ENCODE data around the gene EFR3B.
A peak's percentile ranks its signal among the peaks of the same experiment; 100 is the strongest.

The EFR3B gene

DNA sequence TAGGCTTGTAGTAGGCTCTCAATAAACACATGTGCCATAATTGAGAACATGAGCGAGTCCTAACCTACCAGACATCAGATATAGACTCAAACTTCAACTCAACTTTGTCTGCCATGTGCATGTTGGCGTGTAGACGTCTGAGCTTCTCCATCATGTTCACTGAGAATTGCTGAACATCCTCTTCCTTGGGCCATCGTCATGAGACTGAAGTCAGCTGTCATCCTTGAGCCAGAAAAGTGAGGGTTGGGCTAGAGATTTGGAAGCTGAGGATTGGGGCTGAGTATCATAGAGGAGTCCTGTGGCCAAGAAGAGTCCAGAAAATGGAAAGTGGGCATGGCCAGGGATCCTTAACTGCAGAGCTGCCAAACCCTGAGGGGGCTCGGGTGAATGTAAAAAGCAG is 7.8 kb upstream of the EFR3B start:
- no peak for DNase-seq (ENCODE audit: low read depth)

DNA sequence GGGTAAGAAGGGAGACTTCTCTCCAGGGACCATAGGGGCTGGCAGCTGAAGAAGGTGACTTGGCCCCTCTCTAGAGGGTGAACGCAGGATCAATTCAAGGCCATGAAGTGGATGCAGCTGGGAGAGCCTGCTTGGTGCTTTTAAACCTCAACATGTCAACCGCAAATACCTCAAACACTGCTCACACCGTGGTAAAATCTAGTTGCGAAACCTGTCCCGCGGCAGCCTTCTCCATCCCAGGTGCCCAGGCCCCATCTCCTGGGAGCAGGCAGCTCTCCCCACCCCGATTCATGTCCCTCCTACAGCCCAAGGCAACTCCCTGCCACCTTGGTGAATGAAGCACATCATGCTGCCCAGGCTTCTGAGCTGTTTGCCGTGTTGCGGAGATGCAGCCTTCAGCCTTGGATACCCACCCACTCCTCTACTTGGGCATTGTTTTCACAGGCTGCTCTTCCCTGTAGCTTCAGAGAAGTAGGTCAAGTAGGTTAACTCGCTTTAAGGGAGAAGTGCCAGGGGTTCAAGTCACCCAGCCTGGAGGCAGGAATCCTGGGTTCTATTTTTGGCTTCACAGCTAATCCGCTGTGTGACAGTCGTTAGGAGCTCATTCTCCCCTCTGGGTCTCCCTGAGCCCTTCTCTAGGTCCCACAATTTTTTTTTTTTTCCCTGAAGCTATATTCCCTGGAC is 6.2 kb upstream of the EFR3B start:
- peak; percentile 20 for DNase-seq (ENCODE audit: low read depth)

DNA sequence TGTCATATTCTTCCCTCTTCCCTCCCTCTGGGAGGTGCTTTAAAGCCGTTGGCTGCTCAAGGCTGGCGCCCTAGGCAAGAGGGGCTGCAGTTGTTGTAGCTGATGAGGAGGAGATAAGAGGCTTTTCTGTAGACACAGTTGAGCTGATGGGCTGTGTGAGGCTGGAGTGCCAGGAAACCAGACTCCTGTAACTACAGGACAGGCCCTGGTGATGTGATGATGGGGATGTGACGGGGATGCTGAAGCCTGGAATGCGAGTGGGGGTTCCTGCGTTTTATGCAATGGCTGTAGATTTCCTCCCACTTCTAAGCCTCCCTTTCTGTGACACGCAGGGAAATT is 5.7 kb upstream of the EFR3B start:
- no peak for DNase-seq (ENCODE audit: low read depth)

DNA sequence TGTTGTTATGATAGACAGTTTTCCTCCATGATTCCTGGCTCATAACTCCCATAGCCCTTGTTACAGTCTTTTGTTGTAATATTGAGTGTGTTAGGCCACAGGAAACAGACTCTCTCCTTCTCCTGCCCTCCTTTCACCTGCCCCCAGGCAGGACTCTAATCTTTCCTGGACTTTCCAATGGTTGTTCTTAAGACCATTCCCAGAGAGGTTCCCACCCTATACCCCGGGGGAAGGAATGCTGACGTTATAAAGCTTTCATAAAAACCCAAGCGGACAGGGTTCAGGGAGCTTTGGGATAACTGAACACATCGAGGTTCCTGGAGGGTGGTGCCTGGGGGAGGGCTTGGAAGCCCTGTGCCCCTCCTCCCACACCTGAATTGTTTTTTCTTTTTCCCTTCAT is 2.8 kb upstream of the EFR3B start:
- no peak for DNase-seq (ENCODE audit: low read depth)

DNA sequence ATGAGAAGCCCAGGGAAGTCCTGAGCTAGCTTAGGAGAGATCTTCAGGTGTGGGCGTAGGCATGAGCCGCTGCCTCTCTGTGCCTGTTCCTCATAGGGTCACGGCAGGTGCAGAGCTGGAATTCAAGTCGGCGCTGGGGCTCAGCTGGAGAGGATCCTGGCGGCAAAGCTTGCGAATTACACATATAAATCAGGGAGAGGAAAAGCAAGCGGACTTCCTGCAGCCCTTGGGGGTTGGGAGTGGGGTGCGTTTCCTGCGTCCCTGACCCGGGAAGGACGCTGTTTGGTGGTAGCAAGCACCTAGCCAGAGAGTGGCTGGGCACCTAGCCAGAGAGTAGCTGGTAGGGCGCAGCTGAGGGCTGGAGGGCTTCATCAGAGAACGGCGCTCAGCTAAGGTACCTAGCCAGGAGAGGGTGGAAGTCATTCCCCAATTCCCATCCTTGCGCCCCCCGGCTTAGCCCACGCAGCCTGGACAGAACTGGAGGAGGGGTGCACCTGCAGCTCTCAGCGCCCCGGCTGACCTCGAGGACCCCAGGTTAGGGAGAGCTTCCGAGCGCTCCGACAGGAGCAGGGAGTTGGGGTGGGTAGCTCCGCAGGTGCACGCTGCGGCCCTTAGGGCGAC is 459 bp upstream of the EFR3B start:
- DNase-seq (ENCODE audit: low read depth) = peak; percentile 23

DNA sequence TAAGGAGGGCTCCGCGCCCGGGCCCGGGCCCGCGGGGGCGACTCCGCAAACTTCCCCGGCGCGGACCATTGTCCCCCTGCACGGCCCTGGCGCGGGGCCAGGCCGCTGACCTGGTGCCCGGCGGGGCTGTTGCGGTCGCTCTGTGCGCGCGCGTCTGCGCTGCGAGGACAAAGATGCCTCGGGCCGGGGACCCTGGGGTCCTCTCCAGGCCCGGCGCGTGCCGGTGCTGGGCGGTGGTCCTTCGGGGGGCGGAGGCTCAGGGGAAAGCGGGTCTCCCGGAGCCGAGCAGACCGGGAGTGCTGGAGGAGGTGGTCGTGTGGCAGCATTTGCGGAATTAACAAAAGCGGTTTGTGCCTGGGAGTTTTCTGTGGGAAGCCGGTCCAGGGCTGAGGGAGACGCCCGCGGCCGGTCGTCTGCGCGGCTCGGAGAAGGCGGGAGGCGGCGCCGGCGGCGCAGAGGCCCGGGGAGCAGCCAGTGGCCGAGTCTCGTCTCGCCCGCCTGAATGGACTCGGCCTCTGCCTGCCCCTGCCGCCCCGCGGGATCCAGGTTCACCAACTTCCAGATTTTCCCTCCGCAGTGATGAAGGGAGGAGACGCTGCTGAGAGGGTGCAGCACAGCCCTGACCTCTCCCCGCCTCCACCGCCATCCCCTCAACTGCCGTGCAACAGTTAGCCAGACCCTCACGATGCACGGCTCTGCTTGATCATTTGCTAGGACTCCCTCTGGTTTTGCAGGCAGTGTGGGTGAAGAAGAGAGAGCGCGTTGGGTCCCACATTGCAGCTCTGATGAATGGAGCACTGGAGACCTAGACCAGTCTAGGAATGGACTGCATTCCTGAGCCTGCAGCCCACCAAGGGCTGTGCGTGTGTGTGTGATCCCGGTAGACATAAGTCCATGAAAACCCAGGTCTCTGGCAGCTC is 705 bp downstream of the EFR3B start:
- peak; percentile 12 for DNase-seq (ENCODE audit: low read depth)

DNA sequence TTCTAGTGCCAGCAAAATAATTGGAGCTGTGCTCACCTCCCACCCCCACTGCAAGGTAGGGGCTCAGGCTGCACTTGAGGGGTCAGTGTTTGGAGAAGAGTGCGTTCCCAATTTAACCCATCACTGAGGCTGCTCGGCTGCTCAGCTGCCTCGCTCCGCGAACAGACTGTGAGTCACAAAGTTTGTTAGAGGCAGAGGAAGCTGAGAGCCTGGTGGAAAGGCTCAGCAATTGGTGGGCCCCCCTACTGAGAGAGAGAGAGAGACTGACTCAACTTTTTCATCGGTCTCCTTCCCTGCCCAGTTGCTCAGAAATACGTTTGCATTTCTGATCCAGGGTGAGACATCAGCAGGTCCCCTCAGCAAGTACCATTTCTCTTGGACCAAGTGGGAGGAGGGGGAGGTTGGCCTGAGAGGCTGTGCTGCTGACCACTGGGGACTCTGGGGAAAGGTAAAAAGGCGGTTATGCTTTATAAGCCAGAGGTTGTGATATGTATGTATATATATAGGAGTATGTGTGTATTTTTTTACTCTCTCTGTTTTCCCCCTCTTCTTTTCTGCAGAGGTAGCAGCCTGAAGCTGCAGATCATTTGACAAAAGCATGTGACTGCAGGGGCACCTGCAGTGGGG is 1.5 kb downstream of the EFR3B start:
- peak; percentile 66 for DNase-seq (ENCODE audit: low read depth)

DNA sequence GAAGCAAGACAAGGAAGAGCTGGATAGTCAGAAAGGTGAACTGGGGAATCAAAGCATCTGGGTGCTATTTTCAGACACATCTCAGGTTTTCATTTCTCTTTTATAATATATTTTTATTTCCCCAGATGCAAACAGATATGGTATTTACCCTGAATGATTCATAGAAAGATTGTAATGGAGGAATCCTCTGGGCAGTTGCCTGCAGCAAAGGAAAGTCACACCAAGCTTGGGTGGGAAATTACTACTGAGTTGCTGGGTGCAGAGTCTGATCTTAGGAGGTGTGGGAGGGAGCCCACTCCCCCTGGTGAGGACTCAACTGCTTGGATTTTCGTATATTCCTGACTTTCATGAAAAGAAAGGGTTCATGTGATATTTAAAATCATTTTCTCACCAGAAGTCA is 2.1 kb downstream of the EFR3B start:
- no peak for DNase-seq (ENCODE audit: low read depth)

DNA sequence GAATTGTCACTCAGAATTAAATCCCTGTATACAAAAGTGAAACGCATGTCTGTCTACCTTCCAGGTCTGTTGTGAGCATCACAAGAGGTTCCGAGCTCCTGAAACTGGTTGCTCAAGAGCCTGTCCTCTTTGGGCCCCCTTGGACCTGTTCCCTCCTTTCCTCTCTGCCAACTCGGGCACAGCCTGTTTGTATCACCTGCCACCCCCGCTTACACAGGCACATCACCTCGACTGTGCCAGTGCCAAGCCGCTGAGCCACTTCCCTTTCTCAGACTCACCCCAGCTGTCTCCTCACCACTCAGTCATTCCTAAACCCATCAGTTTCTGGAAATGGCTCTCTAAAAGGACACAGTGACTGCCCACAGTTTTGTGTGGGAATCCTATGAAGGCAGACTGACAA is 3.1 kb downstream of the EFR3B start:
- DNase-seq (ENCODE audit: low read depth) = no peak

DNA sequence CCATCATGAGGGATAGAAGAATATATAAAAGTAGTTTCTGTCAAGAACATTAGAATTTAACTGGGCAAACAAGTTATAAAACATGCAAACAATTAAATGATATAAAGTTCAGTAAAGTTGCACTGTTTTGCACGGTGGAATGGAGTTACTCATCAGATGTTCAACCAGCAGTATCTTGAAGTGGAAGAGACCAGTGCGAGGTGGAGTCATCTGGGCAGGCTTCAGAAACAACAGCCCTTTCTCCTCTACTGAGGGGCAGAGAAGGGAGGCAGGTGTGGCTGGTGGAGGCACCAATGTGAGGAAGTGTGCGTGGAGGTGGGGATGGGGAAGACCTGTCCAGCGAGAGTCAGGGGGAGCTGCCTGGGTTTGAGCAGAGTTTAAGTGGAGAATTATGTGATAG is 7.5 kb downstream of the EFR3B start:
- DNase-seq (ENCODE audit: low read depth) = no peak

DNA sequence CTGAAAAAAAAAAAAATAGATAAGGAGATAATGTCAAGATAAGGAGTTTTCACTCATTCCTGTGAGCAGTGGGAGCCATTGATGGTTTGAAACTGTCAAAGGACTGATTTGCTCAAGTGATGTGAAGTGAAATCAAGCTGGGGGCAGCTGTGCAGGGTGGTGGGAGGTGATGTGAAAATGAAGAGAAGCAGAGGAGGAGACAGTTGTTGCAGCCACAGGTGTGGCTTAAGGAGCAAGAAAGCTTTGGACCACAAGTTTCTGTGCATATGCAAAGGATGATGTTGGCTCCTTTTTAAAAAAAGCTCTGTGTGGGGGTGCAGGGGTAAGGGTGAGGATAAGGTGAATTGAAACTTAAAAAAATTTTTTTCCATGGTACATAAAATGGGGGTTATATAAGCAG is 8.3 kb downstream of the EFR3B start:
- no peak for DNase-seq (ENCODE audit: low read depth)

DNA sequence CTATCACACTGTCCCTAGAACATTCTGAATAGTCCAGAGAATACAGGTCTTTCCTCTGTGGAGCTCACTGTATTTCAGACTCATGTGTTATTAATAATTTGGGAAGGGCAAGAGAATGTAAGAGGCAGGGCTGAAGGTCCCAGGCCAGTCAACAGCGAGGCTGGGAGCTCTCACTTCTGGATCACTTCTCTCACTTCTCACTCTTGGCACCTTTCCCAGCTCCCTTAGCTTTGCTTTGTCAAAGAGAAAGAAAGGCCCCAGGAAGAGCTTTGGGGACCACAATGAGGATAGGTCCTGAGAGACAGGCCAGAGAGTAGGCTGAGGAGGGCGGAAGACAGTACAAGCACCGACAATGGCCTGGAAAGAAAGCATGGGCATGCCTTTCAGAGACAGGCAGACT is 11.2 kb downstream of the EFR3B start:
- DNase-seq (ENCODE audit: low read depth) = no peak

DNA sequence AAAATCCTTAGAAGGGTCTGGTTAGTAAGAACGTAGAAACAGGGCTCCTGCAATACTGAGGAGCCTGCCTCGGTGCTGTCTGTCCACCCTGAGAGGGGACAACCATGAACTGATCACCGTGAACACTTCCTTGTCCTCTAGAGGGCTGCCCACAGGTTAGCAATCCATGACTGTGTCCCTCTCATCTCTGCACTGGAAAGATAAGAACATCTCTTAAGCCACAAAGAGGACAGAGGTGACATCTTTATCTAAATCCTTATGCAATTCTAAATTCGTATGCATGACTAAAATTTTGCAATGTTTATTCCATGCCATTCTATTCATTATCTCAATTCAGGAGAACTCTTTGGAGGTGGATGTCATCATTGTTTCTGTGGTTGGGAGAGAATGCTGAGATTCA is 12.8 kb downstream of the EFR3B start:
- DNase-seq (ENCODE audit: low read depth) = peak; percentile 22

DNA sequence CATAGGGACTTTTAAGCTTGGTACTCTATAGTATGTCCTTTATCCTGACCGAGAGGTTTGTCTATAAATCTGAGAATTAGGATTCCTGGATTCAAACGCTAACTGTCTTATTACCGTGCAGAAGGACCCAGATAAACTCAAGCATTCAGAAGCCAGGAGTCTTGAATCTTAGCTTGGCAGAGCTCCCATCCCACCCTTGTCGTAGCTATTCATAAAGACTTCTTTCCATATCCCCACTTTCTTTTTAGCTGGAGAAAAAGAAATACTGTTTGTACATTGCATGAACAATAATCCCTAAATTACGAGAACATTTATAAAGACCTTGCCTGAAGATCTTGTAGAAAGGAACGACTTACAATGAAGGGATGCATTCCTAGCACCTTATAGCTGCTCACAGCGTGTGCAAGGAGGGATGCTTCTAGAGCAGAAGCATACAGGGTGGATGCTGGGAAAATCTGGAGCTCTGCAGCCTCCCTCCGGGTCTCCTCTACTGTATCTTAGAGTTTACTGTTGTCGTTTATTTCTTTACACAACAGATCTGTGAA is 13.6 kb downstream of the EFR3B start:
- DNase-seq (ENCODE audit: low read depth) = no peak

DNA sequence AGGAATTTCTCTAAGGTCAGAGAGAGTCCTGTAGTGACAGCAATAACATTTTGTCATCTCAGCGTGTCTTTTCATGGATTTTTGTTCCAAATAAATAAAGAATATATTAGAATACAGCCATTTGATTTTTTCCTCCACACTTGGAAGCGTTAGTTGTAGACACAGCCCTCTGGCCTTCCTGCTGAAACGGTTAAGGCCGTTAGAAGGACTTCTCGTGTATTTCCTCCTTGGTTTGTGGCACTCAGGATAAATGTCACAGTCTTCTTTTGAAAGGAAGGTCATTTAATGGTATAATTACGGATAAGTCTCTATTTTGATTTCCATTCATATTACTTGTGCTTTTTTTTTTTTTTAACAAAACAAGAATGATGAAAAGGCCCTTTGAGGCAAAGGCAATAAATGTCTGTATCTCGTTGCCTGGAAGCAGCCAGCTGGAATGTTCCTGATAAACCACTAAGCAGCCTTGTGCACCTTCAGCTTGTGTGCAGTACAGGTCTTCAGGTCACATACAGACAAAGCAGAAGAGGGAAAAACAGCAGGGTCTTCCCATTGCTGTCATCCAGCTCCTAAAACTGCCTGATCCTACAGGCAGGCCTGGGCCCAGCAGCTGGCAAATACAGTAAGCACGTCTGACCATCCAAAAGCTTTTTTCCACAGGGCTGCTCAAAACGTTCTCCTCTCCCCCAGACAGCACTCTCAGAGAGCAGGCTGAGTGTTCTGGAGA is 14.4 kb downstream of the EFR3B start:
- DNase-seq (ENCODE audit: low read depth) = no peak

DNA sequence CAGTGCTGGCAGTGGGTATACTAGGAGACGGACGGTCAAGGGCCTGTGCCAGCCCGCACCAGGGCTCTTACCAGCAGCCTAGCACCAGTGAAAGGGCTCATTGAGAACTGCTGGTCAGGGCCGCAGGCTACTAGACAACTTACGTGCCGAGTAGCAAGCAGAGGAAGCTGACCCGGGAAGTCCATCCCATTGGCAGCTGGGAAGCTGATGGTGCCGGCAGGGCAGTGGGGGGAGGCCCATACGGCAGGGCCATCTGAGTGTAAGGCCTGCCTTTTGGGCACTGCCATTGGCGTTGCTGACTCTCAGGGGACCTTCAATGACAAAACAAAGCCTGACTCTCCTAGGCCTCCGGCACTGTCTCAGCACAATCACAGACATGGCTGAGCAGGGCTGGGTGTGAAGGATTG is 20.6 kb downstream of the EFR3B start:
- no peak for DNase-seq (ENCODE audit: low read depth)

DNA sequence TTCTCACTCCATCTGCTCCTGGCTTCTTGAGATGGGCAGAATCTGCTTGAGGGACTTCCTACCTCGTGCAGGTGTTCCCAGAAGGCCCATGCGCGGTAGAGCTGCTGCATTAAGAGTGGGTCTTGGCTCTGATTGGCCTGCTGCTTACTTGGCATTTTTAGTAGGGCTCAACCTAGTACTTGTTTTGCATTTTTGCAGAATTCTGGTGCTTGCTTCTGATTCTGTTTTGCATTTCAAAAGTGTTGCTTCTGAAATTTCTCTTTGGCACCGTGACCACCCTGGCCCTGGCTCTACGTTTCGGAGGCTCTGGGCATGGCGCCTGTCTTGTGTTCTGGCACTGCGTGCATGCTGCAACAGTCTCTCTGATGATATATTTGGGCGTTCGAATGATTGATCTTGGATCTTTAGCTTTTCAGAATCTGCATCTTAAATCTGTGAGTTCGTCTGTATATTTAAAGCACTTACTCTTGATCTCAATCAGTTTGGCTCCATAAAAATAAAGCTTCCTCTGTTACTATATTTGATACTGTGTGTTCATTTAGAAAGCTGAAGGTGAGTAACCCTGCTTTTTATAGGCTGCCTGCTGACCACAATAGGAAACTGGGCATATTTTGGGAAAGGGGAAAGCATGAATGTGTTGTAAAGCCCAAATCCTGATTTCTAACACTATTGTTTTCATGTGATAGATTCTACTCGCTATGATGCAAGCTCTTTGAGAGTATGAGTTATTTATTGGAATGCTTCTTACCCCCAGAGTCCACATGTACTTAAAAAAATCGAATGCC is 22.2 kb downstream of the EFR3B start:
- no peak for DNase-seq (ENCODE audit: low read depth)

DNA sequence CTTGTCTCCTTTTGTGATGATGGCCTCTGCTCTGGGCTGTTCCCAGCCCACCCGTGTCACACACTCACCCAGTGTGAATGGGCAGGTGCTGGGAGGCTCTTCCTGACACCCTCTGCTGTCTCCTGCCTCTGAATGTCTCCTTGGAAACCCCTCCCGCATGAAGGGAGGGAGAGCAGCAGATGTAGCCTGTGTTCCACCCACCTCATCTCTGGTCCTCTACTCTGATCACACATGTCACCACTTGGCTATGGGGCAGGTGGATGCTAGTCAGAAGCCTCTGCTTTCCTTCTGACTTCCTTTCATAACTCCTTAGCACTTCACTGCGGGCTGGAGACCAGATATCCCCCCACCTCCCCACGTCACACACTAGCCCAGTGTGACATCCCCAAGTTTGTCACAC is 23.9 kb downstream of the EFR3B start:
- no peak for DNase-seq (ENCODE audit: low read depth)

DNA sequence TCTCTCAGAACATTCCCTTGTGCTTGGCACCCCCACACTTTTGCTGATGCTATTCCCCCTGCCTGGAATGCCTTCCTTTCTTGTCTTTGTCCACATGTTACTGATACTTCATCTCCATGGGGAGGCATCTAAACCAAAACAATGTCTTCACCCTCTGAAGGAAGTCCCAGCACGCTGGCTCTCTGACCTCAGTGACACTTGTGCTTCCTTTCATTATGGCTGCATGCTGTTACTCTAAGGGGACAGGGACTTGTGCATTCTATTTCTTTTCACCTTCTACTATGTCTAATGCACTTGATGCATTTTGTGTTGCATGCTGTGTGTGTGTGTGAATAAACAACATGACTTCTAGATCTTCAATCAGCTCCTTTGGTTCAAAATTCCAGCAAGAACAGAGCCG is 24.6 kb downstream of the EFR3B start:
- no peak for DNase-seq (ENCODE audit: low read depth)

DNA sequence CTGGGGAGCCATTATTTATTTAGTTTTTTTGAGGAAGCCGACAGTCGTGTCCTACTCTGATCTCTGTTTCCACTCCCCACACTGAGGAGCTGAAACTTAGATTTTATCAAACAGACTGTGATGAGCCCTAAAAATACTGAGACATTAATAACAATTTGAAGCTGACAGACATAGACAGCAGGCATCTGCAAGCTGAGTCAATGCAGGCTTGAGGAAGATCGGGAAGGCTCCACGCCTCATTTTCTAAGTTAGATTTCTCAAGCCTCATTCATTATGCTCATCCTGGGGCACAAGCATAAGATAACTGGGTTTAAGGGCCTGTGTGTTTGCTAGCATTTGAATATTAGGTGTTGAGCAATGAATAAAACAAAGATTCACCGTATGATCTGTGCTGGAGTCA is 26.3 kb downstream of the EFR3B start:
- no peak for DNase-seq (ENCODE audit: low read depth)

DNA sequence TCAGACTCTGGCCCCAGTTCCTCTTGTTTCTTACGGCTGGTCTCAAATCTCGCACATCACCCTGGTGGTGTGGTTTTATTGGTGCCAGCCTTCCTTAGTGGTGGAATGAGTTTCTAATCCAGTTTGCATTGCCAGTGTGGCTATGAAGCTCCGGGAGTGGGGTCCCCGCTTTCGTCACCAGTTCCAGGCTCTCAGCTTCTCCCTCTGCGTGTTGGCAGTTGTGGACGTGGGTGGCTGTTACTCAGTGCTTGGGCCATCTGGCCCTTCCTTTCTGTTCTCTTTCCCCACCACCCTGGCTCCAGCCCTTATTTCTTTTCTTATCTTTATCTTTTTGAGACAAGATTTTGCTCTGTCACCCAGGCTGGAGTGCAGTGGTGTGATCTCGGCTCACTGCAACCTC is 30.1 kb downstream of the EFR3B start:
- no peak for DNase-seq (ENCODE audit: low read depth)
